Bone marrow (tissue), 2 donors: Measurements from ENCODE around the gene DIO1.
A peak's percentile ranks its signal among the peaks of the same experiment; 100 is the strongest.

Source experiments
- DNase-seq, 2 donors: peaks; one replicate each; lab custom pipeline; 2025; lab: John Stamatoyannopoulos, UW

Gene DIO1

DNA sequence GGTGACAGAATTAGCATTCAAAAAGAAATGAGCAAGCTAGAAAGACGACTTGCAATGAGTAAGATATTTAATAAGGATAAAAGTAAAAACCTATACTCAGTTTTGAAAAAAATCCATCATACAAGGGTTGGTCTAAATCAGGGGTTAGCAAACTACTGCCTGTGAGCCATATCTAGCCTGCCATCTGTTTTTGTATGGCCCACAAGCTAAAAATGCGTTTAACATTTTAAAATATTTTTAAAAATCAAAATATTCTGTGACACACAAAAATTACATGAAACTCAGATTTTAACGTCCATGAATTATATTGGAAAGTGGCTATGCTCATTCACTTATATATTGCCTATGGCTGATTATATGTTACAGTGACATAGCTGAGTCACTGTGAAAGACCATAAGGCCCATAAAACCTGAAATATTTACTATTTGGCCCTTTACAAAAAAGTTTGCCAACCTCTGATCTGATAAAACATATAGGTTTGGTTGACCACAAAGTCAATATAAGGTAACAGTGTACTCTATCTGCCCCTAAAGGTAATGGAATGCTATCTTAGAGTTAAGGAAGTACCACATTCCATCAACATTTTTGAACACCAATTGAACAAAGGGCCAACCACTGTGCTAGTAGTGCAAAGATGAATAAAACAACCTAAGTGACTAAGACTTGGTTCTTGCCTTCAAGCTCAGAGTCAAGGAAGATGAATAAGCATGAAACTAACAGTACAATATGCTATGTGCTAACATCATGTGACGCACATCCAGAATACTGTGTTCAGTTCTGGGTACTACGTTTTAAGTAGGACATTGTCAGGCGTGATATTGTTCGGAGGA lies 48.4 kb downstream of the DIO1 start:
- no peak for DNase-seq

DNA sequence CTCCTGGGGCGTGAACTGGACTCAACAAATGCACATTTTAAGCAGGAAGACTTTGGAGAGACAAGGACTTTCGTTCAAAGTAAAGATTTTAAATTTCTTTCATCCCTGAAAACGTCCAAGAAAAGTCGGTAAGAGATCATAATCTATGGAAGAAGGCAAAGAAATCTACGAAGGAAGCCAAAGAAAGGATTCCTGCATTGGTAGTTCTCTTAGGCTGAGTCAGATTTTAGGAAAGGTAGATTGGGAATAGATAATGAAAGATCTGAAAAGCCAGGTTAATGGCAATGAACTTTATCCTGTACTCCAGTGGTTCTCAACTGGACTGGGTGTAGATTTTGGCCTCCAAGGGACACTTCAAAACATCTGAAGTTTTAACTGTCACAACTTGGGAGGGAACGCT lies 49.1 kb downstream of the DIO1 start:
- no peak for DNase-seq

DNA sequence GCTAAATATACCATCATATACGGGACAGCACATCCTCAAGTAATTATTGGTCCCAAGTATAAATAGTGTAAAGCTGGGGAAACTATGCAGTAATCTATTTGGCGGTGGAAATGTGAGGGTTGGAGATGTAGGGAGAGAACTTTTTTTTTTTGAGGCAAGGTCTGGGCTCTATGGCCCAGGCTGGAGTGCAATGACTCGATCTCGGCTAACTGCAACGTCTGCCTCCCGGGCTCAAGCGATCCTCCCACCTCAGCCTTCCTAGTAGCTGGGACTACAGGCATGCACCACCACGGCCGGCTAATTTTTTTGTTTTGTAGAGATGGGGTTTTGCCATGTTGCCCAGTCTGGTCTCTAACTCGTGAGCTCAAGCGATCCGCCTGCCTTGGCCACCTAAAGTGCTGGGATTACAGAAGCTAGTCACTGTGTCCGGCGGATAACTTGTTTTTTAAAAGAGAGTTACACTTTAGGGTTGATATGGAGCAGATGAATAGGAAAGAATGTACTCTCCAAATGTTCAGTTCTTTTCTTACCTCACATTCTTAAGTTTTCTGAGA lies 49.6 kb downstream of the DIO1 start:
- no peak for DNase-seq

DNA sequence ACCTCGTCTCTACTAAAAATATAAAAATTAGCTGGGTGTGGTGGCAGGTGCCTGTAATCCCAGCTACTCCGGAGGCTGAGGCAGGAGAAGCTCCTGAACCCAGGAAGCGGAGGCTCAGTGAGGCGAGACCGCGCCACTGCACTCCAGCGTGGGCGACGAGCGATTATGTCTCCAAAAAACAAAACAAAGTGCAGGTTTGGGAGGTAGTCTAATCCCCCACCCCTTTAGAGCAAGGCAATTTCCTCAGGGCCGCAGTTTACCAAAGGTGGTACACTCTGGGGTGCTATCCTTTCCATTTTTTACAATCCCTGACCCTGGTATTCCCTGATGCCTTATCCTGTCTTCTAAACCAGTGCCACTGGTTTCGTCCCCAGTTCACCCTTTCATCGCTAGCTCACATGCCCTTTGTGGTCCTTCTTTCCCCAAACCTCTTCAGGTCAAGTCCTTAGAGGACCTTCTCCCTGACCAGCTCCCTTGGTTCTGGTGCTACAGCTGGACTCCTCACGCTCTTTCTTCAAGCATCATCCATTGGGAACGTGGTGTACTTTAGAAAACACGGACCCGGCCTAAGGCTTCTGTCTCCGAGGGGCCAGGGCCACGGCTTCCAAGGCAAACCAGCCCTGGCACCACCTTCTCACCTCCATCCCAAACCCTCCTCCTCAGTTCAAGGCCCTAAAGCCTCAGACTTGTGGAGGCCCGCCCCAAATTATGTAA lies 50.6 kb downstream of the DIO1 start:
- DNase-seq, result peak in 1 of 2 donors; percentile 40

DNA sequence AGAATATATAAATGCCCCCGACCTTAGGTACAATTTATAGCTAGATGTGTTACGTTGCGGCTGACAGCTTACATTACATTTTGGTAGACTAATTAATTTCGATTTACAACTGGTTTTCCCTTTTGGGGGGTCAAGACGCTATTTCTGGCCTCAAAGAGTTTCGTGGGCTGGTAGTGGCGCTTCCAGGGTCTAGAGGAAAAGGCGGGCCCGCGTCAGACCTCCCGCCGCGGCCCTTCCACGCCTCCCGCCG lies 51.1 kb downstream of the DIO1 start:
- DNase-seq, result no peak

DNA sequence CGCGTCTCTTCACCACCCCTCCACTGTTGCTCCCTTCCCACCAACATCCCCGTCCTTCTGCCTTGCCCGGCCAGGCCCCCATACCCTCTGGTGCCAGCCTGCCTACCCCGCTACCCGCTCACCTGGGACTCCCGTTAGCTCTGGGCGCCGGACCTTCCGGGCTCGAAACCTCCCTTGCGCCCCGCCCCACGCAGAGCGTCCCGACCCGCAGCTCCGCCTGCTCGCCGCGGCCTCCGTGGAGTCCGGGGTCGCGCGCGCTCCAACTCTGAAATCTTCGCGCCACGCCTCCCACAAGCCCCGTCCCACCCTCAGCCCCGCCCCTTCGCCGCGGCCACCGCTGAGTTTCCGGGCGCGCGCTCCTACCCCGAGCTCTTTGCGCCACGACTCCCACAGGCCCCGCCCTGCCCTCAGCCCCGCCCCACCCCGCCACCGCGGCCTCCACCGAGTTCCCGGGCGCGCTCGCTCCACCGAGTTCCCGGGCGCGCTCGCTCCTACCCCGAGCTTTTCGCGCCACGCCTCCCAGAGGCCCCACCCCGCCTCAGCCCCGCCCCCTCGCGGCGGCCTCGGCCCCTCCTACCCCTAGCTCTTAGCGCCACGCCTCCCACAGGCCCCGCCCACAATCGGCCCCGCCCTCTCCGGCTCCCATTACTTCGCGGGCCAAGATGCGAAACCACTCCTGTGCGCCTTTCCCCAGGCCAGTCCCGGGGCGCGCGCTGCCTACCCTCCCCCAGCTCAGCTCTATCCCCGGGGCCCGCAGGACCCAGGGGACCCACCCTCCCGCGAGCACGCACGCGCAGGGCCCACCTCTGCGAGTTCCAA lies 51.7 kb downstream of the DIO1 start, which contains the start of gene IFT25:
TSS of gene IFT25 (minus strand) at position 267 of the 819 bp plus-strand sequence. CDS start 5,617 bp downstream, outside the sequence.
- DNase-seq, result peak; percentile 96 to 98

DNA sequence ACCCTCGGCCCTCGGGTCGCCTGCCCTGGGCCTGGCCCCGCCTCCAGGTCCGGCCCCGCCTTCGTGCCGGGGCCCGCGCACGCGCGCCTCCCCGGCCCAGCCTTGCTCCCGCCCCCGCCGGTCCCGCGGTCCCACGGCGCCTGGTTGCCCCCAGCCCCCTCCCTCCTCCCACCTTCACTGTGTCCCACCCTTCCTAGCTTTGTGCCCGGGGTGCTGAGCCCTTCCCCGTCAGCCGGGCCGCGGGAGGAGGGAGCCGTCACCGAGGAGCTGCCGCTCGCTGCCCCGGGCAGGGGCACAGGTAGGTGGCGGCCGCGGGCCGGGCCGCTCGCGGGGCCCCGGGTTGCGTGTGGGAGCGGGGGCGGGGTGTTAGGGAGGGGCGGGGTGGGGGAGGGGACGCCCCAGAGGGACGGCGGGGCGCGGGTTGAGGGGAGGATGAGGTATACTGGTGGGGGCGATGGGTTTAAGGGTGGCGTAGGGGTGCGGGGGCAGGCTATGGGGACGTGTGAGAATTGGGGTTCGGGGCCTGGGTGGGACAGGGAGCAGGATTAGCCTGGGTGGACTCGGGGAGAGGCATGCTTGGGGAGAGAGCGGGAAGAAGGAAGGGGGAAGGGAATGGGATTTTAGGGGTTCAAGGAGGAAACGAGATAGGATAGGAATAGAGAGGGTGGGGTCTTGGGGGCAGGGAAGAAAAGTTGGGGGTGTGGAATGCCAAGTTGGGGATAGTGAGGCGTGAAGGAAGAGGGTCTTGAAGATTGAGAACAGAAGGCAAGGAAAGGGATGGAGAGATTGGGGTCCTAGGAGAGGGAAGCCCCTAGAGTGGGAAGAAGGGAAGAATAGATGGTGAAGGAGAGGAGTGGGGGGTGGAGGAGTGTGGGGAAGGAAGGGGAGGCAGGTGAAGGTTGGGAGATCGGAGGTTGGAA lies 52.5 kb downstream of the DIO1 start, which contains the start of gene LRRC42:
TSS of gene LRRC42 (plus strand) at position 99 of the 920 bp plus-strand sequence. CDS start 5,650 bp downstream, outside the sequence.
- no peak for DNase-seq

DNA sequence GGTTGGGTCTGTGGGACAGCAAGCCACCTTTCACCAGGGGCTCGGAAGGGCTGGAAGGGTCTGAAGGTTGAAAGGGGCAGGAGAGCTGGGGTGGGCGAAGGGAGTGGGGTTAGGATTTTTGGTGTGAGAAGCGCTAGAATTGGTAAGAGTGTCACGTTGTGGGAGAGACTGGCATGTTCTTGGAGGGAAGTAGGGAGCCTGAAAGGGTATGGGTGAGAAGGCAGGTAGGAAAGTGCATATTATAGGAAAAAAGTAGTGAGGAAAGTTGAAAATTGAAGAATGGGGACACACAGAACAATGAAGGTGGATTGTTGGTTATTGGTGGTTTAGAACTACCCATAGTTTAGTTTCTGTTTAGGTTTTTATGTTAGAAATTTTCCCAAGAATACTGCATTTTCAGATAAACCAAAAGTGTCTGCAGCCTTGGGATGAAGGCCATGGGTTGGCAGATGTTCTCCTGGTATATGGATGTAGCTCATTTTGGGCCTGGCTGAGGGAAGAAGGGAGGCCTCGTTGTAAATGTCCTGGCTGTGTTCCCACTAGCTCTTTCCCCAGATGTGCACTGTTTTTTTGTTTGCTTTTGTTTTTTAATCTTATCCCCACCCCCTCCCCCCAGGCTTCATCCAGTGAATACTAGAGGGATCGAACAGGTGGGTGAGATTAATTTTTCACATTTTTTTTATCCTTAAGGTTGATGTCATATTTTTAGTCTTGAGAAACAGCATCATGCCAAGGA lies 53.4 kb downstream of the DIO1 start:
- no peak for DNase-seq

DNA sequence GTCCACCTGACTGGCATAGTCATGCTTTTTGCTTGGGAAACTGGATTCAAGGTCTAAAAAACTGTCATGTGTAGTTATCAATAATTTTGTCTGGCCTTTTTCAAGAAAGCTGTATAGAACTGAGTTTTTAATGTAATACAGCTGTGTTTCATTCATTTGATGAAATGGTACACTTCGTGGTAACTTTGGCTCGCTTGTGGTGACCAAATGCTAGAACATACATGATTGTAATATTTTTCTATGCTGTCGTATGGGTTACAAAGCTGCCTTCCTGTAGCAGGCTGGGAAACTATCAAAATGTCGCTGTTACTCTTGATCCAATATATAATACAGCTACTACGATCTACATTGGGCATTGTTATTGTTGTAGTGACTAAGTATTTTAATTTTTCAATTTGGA lies 54.3 kb downstream of the DIO1 start:
- no peak for DNase-seq

DNA sequence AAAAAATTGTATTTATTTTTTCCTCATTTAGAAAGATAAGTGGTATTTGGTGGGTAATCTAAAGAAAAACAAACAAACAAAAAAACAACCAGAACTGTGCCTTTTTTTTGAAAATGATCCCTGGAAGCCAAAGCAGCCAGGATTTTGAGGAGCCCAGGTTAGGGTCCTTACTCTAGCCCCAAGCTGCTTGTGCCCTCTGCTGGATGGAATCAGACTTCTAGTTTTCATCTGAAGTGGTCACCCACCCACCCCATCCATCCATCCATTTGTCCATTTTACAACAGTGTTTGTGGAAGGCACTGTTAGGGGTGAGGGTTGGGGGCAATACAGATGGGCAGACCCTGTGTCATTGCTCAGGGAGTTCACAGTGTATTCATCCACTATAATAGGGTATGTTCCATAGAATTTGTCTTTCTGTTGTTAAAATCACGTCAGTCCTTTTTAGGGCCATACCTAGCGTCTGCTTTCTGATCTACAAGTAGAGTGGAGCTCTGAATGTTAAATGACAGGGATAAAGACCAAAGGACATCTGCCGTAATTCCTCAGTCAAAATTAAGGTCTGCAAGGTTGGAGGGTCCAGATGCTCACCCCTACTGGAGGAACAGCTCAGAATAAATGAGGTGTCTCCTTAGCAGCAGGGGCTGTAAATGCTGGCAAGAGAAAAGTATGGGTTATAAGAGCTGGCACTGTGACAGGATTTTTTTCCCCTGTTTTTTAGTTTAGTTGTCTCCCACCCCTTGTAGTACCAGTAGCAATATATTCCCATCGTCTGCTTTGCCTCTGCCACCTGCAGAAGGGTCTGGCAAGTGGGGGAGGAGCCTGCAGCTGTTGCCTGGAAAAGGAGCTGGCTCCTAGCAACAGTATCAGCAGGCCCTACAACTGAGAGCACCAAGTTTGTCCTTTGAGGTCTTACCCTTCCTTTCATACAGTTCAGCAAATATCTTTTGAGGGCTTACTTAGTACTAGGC lies 55.3 kb downstream of the DIO1 start:
- DNase-seq, result peak in 1 of 2 donors; percentile 33

DNA sequence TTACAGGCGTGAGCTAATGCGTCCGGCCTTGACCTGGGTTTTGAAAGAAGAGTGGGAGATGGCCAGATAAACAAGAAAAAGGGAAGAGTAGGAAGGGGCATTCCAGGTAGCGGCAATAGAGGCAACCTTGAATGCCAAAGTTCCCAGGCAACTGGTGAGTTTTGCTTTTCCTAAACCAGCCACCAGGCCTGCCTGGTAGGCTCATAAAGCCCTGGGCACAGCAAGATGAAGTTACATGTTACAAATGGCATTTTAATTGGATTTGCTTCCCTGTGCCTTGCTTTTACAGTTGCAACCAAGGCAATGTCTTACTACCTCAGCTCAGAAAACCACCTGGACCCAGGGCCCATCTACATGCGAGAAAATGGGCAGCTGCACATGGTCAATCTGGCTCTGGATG lies 57.7 kb downstream of the DIO1 start:
- no peak for DNase-seq

DNA sequence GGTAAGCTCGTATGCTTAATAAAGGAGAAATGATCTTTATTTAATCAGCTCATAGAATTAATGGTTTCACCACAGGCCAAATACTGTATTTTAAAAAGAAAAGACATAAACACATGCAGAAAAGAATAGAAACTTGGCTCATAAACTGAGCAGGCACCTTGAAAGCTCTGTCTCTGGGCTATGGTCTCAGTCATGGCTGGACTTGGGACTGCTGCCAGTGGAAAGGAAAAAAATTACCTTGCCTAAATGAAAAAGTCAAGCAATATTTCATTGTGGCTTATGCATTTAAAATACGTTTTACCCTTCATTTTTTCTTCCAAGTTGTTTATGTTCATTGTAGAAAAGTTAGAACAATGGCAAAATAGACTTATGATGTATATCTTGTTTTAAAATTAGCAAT lies 60.1 kb downstream of the DIO1 start:
- no peak for DNase-seq

DNA sequence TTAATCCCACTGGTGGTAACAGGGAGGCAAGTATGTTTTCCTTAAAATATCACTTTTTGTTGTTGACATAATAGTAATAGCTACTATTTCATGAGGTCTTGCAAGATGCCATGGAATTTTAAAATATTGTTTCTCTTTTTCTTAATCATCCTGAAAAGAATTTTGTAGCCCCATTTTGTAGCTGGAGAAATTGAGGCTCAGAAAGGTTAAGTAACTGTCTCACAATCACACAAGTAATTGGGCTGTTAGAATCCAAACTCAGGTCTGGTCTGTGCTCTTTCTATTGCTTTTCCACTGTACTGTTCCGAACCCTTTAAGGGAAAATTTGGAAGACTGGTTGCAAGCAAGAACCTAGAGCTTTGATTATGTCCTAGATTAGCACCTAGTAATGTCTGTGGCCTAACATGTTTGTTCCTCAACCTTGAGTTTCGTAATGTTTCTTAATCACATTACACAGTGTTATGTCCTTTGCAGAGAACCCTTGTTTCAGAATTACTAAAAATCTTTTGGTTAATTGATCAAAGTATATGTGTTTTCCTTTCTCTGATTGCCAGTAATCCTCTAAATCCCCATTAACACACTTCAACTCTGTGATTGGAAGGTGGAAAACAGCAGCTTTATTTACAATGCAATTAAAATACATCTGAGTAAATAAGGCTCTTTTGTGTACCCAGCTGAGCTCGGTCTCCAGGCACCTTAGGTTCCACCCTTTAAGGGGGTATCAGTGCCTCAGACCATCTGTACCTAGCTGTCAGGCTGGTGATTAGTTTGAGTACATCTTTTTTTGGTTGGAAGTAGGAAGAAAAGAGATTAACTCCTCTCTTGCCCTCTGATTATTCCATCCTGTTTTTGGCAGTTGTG lies 62.6 kb downstream of the DIO1 start:
- DNase-seq, result no peak

DNA sequence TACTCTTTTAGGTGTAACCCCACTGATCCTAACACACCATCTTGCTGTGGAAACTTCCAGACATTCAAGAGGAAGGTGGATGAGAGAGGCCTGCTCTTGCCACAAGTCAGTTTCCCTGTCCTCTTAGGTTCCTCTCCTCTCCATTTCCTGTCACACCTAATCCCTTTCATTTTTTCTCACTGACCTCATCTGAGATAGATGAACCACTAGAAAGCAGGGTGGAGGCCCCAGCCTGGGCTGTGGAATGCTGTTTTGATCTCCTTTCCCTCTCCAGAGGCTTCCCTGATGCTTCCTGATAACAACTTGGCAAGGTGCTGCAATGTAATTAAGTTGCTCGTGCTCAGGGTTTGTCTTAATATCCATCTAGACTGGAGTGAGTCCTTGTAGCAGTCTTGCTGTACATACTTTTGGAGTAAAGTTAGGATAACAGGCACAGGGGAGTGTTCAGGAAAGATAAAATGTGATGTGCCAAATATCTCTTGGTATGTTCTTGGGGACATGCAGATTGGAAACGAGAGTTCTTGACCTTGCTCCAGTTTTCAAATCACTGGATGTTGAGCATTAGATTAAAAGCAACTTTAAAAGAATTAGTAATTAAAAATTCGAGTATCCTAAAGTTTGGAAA lies 63.3 kb downstream of the DIO1 start:
- DNase-seq, result no peak

DNA sequence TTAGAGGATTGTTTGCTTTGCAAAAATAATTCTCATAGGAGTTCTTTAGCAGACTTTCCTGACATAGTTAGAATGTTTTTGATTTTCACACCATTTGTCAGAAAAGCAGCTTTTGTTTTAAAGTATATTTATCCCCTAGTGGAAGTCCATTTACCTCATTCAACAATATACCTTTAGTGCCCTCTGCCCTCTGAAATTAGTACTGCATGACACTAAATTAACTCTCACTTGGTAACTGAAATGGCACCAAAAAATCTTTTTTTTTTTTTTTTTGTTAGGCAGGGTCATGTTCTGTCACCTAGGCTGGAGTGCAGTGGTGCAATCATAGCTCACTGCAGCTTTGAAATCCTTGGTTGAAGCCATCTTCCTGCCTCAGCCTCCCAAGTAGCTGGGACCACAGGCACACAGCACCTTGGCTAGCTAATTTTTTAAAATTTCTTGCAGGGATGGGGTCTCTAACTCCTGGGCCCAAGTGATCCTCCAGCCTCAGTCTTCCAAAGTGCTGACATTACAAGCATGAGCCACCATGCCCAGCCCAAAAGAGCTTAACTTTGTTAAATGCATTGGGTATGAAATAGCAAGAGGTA lies 65.8 kb downstream of the DIO1 start:
- peak in 1 of 2 donors; percentile 34 for DNase-seq
